NCI-H526 (cell line): ENCODE results near the gene DCAF12.

ENCODE experiments used
- DNase-seq, 2 experiments: peaks; one replicate each; lab custom pipeline; 2025; lab: John Stamatoyannopoulos, UW

DCAF12 gene

DNA sequence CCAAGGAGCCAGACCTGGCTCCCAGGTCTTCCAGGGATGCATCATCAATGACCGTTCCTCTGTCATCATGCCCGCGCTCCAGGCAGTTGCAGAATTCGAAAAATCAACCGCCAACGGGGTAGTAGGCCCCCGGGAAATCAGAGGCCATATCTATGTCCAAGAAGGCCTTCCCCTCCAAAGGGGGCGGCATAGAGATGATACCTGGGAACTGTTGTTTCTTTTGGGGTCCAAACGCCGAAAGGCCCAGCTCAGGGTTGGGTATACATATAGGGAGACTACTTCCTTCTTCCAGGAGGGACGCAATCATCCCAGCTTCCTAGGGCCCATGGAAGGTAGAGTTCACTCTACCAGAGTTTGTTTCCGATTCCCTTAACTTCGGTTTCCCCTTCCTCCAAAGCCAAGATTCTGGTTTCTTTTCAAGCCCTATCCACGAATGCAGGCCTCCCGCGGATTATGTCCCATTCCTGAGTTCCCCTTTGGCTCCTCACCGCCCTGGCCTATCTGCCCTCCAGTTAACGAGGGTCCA is 754 bp downstream of the DCAF12 start:
- DNase-seq = peak in 1 of 2 experiments; percentile 13

GRCh38 chr9:34124926-34125325 is 1.6 kb downstream of the DCAF12 start:
- DNase-seq = no peak

- no peak for DNase-seq
Measured at GRCh38 chr9:34124099-34124498, 2.4 kb downstream of the DCAF12 start.

DNA sequence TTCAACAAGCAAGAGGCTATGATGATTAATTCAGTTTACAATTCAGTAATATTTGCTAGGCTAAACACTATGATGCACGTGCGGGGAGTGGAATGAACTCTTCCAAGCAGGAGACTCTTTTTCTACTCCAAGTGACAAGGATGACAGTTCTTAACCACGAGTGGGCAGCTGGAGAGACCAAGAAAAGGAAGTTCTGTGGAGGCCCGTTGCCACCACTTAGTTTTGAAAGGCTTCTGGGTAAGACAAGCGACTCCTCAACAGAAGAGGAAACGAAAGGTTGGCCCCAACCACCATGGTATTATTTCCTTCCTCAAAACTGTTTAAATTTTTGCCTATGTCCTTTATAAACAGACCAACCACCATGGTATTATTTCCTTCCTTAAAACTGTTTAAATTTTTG is 2.8 kb downstream of the DCAF12 start:
- no peak for DNase-seq

GRCh38 chr9:34121996-34122395 is 4.5 kb downstream of the DCAF12 start:
- DNase-seq = no peak

- DNase-seq = no peak
Measured at GRCh38 chr9:34119713-34120112, 6.8 kb downstream of the DCAF12 start.

DNA sequence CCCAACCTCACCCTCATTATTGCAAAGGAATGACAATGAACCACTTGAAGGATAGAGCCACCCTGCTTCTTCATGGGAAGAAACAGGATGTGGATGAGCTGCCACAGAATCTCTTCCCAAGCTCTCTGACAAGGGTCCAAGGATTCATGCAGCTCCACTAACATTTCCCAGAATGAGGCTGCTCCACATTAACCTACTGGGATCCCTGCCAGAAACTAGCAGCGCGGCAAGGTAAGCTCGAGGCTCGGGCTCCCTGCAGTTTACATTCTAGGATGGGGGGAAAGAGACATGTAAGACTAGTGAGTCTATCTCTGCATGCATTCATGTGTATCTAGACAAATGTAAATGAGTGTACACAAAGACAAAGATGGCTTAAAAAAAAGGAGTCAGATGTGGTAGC is 12.1 kb downstream of the DCAF12 start:
- DNase-seq = no peak

GRCh38 chr9:34106110-34106509 is 20.4 kb downstream of the DCAF12 start:
- DNase-seq = no peak

GRCh38 chr9:34102796-34103195 is 23.7 kb downstream of the DCAF12 start:
- no peak for DNase-seq

DNA sequence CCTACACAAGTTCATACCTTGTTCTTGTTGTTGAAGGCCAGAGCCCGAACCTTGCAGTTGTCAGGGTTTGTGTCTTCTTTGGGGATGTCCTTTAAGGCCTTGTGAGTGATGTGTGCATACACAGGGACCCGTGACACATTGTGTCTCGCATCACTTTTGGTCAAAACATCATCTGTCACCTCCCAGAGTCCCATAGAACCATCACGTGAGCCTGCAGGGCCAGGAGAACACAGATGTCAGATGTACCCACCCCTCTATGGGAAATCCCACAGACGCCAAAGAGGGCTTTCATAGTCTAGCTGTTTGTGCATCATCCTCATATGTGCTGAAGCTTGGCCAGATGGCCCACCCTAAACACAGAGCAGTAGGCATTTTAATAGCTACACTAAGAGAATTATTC is 28.2 kb downstream of the DCAF12 start:
- no peak for DNase-seq

GRCh38 chr9:34097865-34098264 is 28.6 kb downstream of the DCAF12 start:
- no peak for DNase-seq

- DNase-seq = no peak
Measured at GRCh38 chr9:34096751-34097150, 29.7 kb downstream of the DCAF12 start.

DNA sequence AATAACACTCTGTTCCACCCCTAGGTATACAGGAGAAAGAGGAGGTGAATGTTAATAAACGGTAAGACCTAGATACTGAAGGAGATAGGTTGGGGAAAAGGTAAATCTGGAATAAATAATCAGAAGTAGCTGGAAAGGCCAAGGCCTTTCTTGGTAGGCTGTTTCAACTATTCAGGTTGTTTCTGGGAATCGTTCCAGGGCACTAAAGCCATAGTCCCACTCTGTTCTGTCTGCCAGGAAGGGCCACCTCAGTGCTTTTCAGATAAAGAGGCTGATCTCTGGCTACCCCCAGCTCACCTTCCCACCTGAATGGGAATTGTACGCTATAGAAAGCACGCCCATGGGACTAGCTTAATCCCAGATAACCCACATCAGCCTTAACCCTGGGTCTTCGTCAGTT is 32.9 kb downstream of the DCAF12 start:
- no peak for DNase-seq

DNA sequence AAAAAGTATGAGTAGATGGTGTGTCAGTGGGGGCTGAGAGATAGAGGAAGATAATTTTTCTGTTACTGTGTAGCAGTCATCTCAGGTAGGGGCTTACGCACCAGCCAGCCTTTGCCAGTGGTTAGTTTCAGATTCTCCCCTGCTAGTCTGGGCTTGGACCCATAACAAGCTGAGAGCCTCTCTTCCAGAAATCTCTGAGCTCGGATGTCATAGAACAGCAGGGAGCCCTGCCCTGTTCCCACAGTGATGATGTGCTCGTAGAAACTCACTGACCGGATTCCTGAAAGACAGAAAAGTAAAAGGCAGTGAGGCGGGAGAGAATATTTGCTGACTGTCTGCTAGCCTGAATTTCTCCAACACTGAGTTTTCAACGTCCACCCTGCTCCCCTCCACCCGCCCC is 37.2 kb downstream of the DCAF12 start:
- DNase-seq = no peak

- no peak for DNase-seq
Measured at GRCh38 chr9:34087370-34087769, 39.1 kb downstream of the DCAF12 start.

DNA sequence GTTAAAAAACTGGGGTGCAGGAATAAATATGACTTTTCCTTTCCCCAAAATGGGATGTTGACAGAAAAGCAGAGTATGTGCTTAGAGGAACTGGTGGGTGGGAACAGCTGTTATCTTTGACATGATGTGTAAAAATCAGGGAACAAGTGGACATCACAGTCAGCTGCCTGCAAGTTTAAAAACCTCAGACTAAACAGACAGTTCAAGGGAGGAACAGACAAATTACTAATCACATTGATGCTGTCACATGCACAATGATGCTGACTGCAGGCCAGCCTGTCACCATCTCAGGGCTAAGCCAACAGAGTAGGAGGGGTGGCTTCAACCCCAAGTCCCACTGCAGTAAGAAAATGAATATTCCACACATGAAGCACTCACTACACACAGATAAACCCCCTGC is 39.6 kb downstream of the DCAF12 start:
- DNase-seq = no peak

- DNase-seq = no peak
Measured at GRCh38 chr9:34085581-34086500, 40.7 kb downstream of the DCAF12 start.

DNA sequence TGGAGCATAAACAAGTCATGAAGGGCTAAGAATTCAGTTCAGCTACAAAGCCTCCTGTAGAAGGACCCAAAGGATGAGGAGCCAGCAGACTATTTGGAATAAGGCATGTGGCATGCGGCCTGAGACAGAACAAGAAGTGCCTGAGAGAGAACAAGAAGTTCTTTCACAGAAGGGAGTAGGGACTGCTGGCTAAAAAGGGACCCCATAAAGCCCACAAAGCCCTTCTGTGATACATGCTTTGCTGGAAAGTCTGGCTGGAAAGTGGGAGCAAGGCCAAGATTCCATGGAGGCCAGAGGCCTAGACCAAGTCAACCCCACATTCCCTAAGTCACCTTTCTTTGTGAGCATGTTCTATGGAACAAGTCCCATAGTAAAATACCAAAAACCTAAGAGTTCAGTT is 41.9 kb downstream of the DCAF12 start:
- DNase-seq = no peak

GRCh38 chr9:34079181-34079580 is 47.3 kb downstream of the DCAF12 start:
- no peak for DNase-seq

DNA sequence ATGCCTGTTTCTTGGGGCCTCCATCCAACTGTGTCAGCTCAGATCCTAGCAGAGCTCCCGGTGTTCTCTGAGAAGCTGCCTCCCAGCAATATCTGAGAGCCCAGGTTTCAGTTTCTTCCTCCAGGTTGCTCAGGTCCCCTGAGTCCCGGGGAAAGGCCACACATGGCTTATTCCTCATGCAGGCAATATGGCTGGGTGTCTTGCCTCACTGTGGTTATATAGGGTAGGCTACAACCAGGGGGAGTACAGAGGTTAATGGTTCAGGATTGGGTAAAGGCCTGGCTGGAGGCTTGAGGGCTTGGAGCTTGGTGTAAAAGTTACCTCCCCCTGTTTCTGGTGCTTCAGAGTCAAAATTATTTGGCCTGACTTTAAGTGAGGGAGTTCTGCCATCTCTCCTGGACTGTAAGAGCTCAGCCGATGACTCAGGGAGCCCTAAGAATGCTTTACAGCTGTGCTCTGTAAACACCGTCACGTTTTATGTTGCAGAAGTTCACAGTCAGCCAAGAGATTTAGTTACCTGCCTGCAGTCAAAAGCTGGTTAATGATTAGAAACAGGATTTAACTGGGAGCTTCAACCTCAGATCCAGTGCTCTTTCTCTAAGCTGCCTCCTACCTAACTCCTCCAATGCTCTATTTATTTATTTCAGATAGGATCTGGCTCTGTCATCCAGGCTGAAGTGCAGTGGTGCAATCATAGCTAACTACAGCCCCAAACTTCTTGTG is 53.5 kb downstream of the DCAF12 start:
- DNase-seq = peak; percentile 27 to 58

- peak; percentile 28 to 30 for DNase-seq
Measured at GRCh38 chr9:34072410-34072809, 54.1 kb downstream of the DCAF12 start.

GRCh38 chr9:34070606-34071324 is 55.7 kb downstream of the DCAF12 start:
- no peak for DNase-seq
